ENCODE data around the gene STRC.
"Not testable (repeated sequence)": the region's sequence is repeated elsewhere in the genome, so short reads cannot be mapped to it uniquely, and the experiment has no call there.

Gene STRC

GRCh38 chr15:43562753-43563152 is 55.8 kb downstream of the STRC start:
- DNase-seq: not testable (repeated sequence)

GRCh38 chr15:43552986-43553385 is 65.6 kb downstream of the STRC start:
- DNase-seq: no peak

DNA sequence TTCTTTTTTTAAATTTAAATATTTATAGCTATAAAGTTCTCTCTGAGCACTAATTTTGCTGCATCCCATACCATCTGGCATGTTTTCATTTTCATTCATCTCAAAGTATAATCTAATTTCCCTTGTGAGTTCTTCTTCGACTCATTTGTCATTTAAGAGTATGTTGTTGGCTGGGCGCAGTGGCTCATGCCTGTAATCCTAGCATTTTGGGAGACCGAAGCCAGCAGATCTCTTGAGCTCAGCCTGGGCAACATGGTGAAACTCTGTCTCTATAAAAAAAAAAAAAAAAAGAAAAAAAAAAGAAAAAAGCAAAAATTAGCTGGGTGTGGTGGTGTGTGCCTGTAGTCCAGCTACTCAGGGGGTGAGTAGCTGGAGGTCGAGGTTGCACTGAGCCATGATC is 66.3 kb downstream of the STRC start:
- no peak for DNase-seq

- DNase-seq: no peak
Observed at GRCh38 chr15:43550527-43551363, 67.9 kb downstream of the STRC start.

All from stimulated activated CD4-positive, alpha-beta T cell treated with anti-CD3 and anti-CD28 coated beads, Interleukin-12 subunit alpha, Interleukin-12 subunit beta, amount 100 ng/mL, for 4 hours (primary cell).